Renal pelvis (tissue), 4 donors: ENCODE data around the gene CAB39L. TPM values are rescaled to one million over a fixed set of nuclear protein-coding genes. Genes with fewer than 3 reads are reported as not detected.

Experiments used
- DNase-seq: peaks from one replicate; pipeline ENCODE4 v3.0.0-alpha.2; 2013
- polyA plus RNA-seq, 3 donors: library from polyadenylated mRNA; unstranded; fragments of 120-200 nt; gene quantifications; one replicate each; pipeline ENCODE4 v1.2.1, GENCODE V29; 2013; ENCODE audit not compliant: insufficient read length in 3 of 3

Gene CAB39L
- polyA plus RNA-seq, 3 donors = 15.9 to 21.0 (median 16.8) TPM

DNA sequence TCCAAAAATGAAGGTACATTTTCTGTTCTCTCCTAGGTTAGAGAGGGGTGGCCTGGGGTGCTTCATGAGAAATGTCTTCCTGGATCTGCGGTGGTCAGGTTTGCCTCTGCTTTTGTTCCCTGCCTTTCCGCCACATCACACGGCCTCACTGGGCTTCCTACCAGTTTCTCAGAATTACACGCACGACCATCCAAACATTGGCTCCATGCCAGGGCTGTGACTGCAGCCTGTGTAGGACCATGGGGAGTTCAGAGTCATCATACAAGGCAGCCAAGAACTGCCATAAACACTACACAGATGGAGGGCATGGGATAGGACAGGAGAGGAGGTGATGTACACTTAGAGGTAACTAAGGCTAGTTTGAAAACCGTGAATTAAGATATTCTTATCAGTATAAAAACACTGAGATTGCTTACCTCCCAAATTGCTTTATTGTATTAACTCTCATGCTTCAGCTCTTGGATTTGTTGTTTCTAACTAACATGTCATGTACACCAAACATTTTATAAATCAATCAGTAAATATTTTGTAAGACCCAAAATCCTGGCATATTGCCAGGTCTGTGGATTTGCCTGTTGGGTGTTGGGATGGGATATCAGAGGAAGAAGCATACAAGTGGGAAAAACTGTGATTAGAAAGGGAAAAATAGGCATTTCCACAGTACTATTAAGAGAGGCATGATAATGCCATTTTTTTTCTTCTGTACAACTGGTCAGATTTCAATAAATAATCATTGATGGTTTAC, 150.9 kb downstream of the CAB39L start:
- DNase-seq = no peak

DNA sequence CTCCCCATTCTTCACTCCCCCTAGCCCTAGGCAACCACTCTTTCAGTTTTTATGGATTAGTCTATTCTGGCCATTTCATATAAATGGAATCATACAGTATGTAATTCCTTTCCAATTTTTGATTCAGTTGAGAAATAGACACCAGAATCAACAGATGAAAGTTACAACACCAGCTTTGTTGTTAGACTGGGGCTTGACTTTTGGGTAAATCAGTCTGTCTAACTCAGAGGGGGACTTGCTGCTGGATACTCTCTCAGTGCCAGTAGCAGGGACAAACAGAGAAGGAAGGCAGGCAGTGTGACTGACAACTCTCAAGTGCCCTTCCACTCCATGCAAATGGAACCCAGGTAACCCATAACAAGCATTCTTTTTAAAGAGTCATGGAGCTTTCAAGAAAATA, 155.4 kb downstream of the CAB39L start:
- no peak for DNase-seq

DNA sequence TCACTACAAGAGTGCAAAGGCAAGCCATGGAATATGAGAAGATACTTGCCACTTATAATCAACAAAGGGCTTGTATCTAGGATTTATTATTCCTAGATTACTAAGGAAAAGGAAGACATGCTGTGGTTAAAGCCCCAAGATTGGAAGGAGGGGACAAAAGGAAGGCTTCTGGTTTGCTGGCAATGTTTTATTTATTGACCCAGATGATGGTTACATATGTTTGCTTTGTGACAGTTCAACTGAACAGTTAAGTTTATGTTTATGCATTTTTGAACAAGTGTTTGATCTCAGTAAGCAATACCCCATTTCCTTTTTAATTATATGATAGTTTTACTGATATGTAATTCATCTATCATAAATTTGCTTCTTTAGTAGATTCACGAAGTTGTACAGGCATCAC, 155.9 kb downstream of the CAB39L start:
- DNase-seq = no peak

DNA sequence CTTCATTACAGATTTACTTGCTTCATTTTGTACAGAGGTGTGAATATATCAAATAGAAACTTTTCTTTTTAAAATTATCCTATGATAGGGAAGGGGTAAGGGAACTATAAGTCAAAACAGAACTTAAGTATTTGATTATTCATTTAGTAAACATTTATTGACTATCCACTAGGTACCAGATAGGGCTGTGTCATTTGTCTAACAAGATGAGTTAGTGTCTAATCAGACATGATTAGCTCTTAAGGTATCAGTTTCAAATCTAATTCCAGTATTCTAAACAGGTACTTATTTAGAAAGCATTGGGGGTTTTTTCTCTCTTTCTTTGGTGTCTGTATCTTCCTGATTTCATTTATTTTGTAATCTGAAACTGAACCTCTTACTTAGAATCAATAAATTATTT, 164.0 kb downstream of the CAB39L start:
- no peak for DNase-seq

DNA sequence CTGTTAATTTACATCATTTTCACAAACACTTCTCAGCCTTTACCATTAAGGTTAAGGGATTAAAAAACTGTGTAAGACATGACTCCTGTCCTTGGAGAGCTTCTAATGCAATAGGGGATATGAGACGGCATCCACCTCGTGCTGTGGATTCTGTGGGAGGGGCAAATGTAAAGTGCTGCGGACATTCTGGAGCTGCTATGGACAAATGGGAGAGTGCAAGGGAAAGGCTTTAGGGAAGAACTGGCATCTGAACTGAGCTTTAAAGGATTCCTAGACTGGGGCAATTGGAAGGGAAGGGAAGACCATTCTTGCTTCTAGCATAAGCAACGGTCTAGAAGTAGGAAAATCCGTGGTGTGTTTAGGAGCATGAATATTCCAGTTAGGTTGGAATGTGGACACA, 164.8 kb downstream of the CAB39L start:
- DNase-seq = no peak

DNA sequence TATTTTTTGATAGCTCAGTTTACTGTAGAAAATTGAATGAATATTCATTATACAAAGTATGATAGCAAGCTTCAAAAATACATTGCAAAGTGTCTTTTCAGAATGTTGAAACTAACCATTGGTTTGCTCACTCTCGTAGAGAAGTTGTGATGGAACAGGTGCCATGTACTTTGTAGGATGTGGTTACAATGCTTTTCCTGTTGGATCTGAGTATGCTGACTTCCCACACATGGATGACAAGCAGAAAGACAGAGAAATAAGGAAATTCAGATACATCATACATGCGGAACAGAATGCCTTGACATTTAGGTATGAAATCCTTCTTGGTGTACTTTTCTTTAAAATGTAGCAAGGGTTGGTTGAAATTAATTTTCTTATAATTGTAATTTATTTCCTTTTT, 165.7 kb downstream of the CAB39L start:
- no peak for DNase-seq

DNA sequence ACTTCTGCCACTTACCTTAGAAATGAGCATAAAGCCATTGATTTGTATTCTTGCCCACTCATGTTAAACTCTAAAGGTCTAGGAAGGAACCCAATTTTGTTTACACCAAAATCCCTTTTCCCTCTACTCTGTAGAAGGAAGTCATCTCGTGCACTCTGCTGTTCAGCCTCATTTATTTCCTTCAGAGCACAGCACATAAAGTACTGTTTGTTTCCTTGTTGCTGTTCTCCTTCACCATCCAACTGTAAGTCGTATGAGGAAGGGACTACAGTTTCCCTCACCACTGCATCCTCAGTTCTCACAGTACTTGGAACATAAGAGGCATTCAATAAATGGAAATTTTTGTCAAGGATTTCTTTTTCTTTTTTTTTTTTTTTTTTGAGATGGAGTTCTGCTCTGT, 171.6 kb downstream of the CAB39L start:
- no peak for DNase-seq

DNA sequence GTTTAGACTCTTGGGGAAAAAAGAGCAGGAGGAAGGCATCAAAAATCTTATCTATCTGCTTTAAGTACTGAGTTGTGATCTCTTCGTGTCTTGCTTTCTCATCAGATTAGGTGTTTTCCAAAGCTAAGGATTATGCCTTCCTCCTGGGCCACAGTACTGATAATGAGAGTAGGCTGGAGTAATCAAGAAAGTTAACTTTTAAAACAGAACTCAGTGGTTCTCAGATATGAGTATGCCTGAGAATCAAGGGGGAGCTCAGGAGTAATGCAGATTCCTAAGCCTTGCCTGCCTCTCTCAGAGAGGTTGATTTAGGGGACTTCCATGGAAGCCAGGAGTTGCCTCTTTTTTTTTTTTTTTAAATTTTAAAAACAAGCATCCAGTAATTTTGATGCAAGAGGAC, 172.6 kb downstream of the CAB39L start:
- no peak for DNase-seq

DNA sequence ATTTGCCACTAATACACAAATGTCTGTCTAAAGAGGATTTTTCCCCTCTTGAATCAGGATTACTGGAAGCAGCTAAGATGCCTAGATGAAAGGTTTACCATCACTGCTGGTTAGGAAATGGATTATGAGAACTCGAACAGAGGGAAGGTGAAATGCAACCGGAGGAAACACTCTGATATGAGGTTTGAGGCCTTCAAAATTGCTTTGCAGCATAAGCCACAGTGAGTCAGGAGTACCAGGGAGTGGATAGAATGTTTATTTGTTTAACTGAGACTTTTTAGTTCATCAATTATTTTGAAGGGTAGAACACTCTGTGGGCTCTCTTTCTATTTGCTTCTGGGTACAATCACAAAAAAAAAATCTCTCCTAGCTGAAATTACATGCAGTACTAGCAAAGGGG, 178.0 kb downstream of the CAB39L start:
- DNase-seq = no peak

DNA sequence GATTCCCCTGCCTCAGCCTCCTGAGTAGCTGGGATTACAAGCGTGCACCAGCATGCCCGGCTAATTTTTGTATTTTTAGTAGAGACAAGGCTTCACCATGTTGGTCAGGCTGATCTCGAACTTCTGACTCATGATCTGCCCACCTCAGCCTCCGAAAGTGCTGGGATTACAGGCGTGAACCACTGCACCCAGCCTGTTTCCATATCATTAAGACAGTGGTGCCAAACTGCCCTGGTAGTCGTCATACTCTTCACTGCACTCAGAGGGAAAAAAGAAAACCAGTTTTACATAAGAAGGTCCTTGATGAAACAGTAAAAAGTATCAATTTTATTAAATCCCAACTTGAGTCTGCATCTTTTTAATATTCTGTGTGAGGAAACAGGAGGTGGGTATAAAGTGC, 181.2 kb downstream of the CAB39L start:
- no peak for DNase-seq

DNA sequence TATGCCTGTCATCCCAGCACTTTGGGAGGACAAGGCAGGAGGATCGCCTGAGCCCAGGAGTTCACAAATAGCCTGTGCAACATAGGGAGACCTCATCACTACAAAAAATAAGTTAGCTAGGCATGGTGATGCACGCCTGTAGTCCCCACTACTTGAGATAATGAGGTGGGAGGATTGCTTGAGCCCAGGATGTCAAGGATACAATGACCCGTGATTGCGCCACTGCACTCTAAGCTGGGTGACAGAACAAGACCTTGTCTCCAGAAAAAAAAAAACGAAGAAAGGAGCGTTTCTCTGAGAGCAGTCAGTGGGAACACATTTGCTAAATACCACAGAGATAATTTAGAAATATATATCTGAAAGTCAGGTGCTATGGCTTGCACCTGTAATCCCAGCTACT, 184.3 kb downstream of the CAB39L start:
- DNase-seq = no peak

Other genes with a start within 250 kb of the CAB39L start
- under 1 TPM in 2 of 3 donors, not detected in 1; 0.27 to 0.30 TPM for gene MLNR, start 223.7 kb downstream of the CAB39L start, polyA plus RNA-seq
- gene CDADC1, start 196.1 kb downstream of the CAB39L start, polyA plus RNA-seq = 10 to 100 TPM; 12.6 to 17.4 (median 13.9) TPM
- 10 to 100 TPM; 18.2 to 25.2 (median 20.5) TPM for gene SETDB2, start 210 bp upstream of the CAB39L start, polyA plus RNA-seq
- gene PHF11, start 51.9 kb upstream of the CAB39L start, polyA plus RNA-seq = 10 to 100 TPM; 27.6 to 59.1 (median 58.0) TPM
- 10 to 100 TPM; 36.7 to 45.8 (median 45.4) TPM for gene RCBTB1, start 141.5 kb upstream of the CAB39L start, polyA plus RNA-seq
- gene ARL11, start 184.4 kb upstream of the CAB39L start, polyA plus RNA-seq = under 1 TPM; 0.30 to 0.41 (median 0.30) TPM
- 10 to 100 TPM; 47.4 to 55.2 (median 49.3) TPM for gene EBPL, start 247.4 kb upstream of the CAB39L start, polyA plus RNA-seq